ES-I3 (cell line): ENCODE results near the gene ANKRD31.

Experiments
- H3K36me3 ChIP-seq: 2 replicates; pipeline ENCODE4 v1.6.1; 2013; ENCODE audit warnings: mild to moderate bottlenecking, low read length, control low read depth, moderate library complexity; ENCODE audit not compliant: insufficient read depth
- H3K4me1 ChIP-seq: 2 replicates; pipeline ENCODE4 v1.6.1; 2013; ENCODE audit warnings: mild to moderate bottlenecking, control low read depth, low read length; ENCODE audit not compliant: insufficient read depth
- H3K9ac ChIP-seq: 2 replicates; pipeline ENCODE4 v1.6.1; 2013; ENCODE audit warnings: low read depth, mild to moderate bottlenecking, low read length, moderate library complexity
- H3K9me3 ChIP-seq: 2 replicates; pipeline ENCODE4 v1.6.1; 2013; ENCODE audit warnings: mild to moderate bottlenecking, low read length, moderate library complexity; ENCODE audit not compliant: control insufficient read depth, insufficient read depth

ANKRD31 gene

GRCh38 chr5:75053304-75054133 is 183.2 kb downstream of the ANKRD31 start:
- peaks cover 32% of the 10 kb centered on the region for H3K4me1 ChIP-seq

GRCh38 chr5:75053054-75053303 is 183.7 kb downstream of the ANKRD31 start:
- peaks cover 35% of the 10 kb centered on the region for H3K4me1 ChIP-seq
- no peaks in the 10 kb centered on the region; the same call in 1 of the 2 replicates for H3K36me3 ChIP-seq
- H3K9me3 ChIP-seq: no peaks in the 10 kb centered on the region
- peak overlapping the region; percentile 94 for H3K9ac ChIP-seq

More at GRCh38 chr5:75053304-75054133, 183.2 kb downstream of the ANKRD31 start:
- H3K9me3 ChIP-seq: no peaks in the 10 kb centered on the region
- peak overlapping the region; percentile 94 for H3K9ac ChIP-seq
- H3K36me3 ChIP-seq: no peaks in the 10 kb centered on the region; the same call in 1 of the 2 replicates

DNA sequence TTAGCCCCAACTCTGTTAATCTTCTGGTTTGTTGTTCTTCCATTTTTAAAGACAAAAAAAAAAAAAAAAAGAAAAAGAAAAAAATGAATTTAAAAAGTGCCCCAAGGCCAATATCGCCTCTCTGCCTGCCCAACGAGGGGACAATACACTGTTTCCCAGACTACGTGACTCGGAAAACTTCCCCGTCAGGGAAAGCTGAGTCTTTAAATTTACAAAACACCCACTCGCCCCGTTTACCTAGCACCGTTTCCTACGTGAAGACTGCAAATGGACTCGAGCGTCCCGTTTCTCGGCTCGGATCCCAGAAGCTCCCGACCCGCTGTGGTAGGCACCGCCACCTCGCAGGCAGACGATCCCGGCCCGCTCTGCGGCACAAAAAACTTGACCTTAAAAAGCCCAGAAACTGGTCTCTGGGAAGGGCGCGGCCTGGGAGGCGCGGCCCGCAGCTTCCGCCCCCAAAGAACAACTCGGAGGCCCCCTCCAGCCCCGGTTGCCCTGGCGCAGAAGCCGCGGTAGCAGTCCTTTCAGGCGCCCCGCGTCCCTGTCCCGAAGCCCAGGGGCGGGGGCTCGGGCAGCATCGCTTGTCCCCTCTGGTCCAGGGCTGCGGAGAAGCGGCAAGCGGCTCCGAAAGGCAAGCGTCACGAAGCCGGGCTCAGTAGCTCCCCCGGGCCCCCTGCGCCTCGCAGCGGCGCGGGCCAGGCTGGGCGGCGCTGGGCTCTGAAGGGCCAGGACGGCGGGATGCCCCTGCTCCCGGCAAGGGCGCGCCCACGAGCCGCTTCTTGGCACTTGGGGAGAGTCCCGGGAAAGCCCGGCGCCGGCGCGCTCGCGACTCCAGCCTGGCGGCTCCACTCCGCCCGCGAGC is 184.3 kb downstream of the ANKRD31 start, which contains the start of gene GCNT4:
TSS of gene GCNT4 (minus strand) at position 367 of the 862 bp plus-strand sequence. CDS start 22,521 bp downstream, outside the sequence.
- H3K9me3 ChIP-seq: no peaks in the 10 kb centered on the region
- no peaks in the 10 kb centered on the region; the same call in 1 of the 2 replicates for H3K36me3 ChIP-seq
- H3K4me1 ChIP-seq: peaks cover 35% of the 10 kb centered on the region
- peak within 1 kb of the TSS; percentile 94 for H3K9ac ChIP-seq

DNA sequence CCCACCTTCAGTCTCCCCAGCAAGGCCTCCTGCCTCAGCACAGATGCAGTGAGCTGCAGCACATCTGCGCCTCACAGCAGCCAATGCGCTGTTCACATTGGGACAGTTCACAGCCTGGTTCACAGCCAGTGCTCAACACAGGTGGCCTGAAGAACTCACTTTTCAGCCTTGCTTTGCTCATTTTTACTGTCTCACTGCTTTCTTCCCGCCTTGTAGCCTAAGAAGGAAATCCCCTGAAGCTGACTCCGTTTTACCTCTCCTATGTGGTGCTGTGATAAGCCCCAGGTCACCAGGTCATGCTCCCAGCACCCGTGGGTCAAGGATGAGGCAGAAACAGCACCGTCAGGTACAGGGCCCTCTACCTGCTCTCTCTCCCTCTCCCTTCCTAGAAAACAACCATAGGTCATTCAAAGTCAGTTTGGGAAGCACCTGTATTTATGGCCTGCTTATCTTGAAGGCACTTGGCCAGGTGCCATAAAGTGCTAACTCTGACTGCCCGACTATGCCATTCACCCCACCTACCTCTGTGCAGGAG is 185.4 kb downstream of the ANKRD31 start:
- peaks cover 4% of the 10 kb centered on the region for H3K36me3 ChIP-seq
- peaks cover 29% of the 10 kb centered on the region for H3K4me1 ChIP-seq
- peak overlapping the region; percentile 94; the same call in 1 of the 2 replicates for H3K9ac ChIP-seq
- no peaks in the 10 kb centered on the region for H3K9me3 ChIP-seq

DNA sequence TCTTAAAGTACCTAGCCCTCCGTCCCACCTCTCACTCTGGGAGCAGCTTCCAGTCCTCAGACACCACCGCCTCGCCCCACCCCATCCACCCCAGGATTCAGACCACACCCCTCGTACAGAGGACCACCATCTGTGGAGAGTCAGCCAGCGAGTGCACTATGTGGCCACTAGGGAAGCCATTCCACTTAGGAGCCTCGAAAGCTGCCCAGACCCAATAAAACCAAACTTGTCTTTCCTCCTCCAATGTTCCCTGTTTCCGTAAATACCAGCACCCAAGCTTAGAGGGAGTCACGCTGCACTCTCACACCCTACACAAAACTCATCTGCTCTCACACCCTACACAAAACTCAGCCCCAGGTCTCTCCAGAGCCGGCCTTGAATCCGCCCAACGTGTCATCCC is 186.3 kb downstream of the ANKRD31 start:
- Histone ChIP-seq H3K4me1 (peaks cover 21% of the 10 kb centered on the region), H3K9me3 (no peaks in the 10 kb centered on the region), H3K9ac (peak overlapping the region; percentile 94; the same call in 1 of the 2 replicates), H3K36me3 (peaks cover 11% of the 10 kb centered on the region)

GRCh38 chr5:75049456-75050351 is 187.0 kb downstream of the ANKRD31 start:
- H3K9ac ChIP-seq: no peak overlapping the region

DNA sequence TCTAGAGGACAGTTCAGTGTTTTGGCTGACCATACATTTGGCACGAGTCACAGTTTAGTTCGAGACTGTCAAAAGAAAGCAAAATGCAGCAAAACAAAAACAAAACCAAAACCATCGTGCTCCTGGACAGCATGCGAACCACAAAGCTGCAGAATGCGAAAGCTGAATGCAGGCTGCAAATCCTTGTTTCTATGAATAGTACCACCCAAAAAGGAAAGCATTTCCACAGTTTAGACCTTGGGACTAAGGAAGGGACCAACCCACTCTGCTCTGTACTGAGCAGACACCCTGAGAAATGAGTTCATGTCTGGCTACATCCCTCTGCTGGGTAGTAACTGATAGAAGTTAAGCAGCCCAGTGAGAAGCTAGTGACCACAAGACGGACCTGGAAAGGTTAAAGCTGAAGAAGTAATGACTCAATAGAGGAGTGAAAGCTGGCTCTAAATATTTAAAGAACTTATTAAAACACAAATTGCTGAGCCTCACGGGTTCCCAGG is 188.2 kb downstream of the ANKRD31 start:
- H3K4me1 ChIP-seq: peaks cover 18% of the 10 kb centered on the region
- no peaks in the 10 kb centered on the region for H3K9me3 ChIP-seq
- H3K9ac ChIP-seq: no peak overlapping the region
- peaks cover 15% of the 10 kb centered on the region for H3K36me3 ChIP-seq

More at GRCh38 chr5:75049456-75050351, 187.0 kb downstream of the ANKRD31 start:
- H3K4me1 ChIP-seq: peaks cover 18% of the 10 kb centered on the region
- H3K36me3 ChIP-seq: peaks cover 12% of the 10 kb centered on the region
- no peaks in the 10 kb centered on the region for H3K9me3 ChIP-seq

- Histone ChIP-seq H3K36me3 (peaks cover 15% of the 10 kb centered on the region), H3K4me1 (peaks cover 18% of the 10 kb centered on the region), H3K9ac (no peak overlapping the region), H3K9me3 (no peaks in the 10 kb centered on the region)
Measured at GRCh38 chr5:75047356-75047755, 189.3 kb downstream of the ANKRD31 start.

GRCh38 chr5:75046366-75047142 is 190.1 kb downstream of the ANKRD31 start:
- Histone ChIP-seq H3K4me1 (peaks cover 18% of the 10 kb centered on the region), H3K9ac (no peak overlapping the region), H3K9me3 (no peaks in the 10 kb centered on the region), H3K36me3 (peaks cover 15% of the 10 kb centered on the region)

GRCh38 chr5:75045071-75045470 is 191.6 kb downstream of the ANKRD31 start:
- H3K9ac ChIP-seq: no peak overlapping the region
- no peaks in the 10 kb centered on the region for H3K9me3 ChIP-seq
- H3K4me1 ChIP-seq: peaks cover 16% of the 10 kb centered on the region
- peaks cover 15% of the 10 kb centered on the region for H3K36me3 ChIP-seq

GRCh38 chr5:75044406-75044805 is 192.3 kb downstream of the ANKRD31 start:
- Histone ChIP-seq H3K36me3 (peaks cover 15% of the 10 kb centered on the region), H3K9ac (no peak overlapping the region), H3K9me3 (no peaks in the 10 kb centered on the region), H3K4me1 (peaks cover 11% of the 10 kb centered on the region)

DNA sequence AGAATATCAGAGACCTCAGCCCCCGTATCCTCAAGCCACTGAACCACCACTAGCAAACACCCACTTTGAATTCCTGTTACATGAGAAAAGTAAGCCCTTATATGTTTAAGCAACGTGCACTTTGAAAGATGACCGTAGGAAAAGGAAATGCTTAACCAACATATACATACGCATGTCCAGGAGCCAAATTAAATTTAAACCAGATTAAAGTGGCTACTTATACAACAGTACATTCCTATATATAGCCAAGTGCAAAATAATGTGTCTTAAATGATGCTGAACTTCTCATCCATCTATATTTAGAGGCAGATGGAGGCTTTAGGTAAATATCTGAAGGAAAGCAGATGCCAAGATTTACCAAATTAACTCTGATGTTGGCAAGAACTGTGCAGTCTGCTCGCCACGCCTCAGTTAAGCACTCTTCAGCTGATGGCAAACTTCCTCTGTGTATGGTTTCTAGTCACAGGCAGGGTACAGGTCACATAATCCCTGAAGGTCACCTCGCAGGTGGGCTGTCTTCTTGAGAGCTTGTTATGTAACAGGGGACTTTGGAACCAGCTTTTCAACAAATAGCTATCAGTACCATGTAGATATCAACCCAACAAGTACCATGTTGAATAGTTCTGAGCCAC is 192.9 kb downstream of the ANKRD31 start:
- Histone ChIP-seq H3K4me1 (peaks cover 6% of the 10 kb centered on the region; the same call in 1 of the 2 replicates), H3K9me3 (no peaks in the 10 kb centered on the region), H3K36me3 (peaks cover 15% of the 10 kb centered on the region), H3K9ac (no peak overlapping the region)
